ENCODE data around the gene CYTH4.

GRCh38 chr22:37253126-37253660 lies 29.1 kb upstream of the CYTH4 start:
- TF ChIP-seq EZH2 (IDR thresholded peaks at IDR 0.05; ENCODE audit: low read depth): no peak
- TF ChIP-seq CTCF (conservative IDR thresholded peaks at IDR 0.05): no peak
